Heart left ventricle (tissue), 16 donors: ENCODE measurements around the gene MED12. TPM values are rescaled to one million over a fixed set of nuclear protein-coding genes. Genes with fewer than 3 reads are reported as not detected.
A peak's percentile ranks its signal among the peaks of the same experiment; 100 is the strongest.

Experiments
- ATAC-seq, 4 donors: fragments of 200-7000 bp; cut with Tn5 transposase; one replicate each; pipeline ENCODE4 v1.9.1; 2020 to 2022; ENCODE audit warnings: moderate library complexity in 4 of 4, mild to moderate bottlenecking in 3 of 4, moderate number of reproducible peaks in 1 of 4
- DNase-seq, 5 donors: peaks; one replicate each; pipeline ENCODE4 v3.0.0-alpha.2; 2020
- H3K27ac ChIP-seq, 12 donors: fragments of 200-600 bp; sonication (generic) in 4 of 12; one replicate each; pipeline versions ENCODE4 v1.5.0 to v1.8.0; 2016 to 2022; ENCODE audit warnings: mild to moderate bottlenecking in 2 of 12
- H3K27me3 ChIP-seq, 9 donors: fragments of 200-600 bp; sonication (generic) in 2 of 9; one replicate each; pipeline versions ENCODE4 v1.5.1 to v1.8.0; 2016 to 2022; ENCODE audit warnings: mild to moderate bottlenecking in 3 of 9
- H3K36me3 ChIP-seq, 9 donors: fragments of 200-600 bp; sonication (generic) in 2 of 9; one replicate each; pipeline versions ENCODE4 v1.5.0 to v1.8.0; 2018 to 2022; ENCODE audit warnings: mild to moderate bottlenecking in 2 of 9
- H3K4me1 ChIP-seq, 12 donors: fragments of 200-600 bp; sonication (generic) in 4 of 12; one replicate each; pipeline versions ENCODE4 v1.5.0 to v1.8.0; 2016 to 2022; ENCODE audit warnings: mild to moderate bottlenecking in 3 of 12
- H3K4me3 ChIP-seq, 12 donors: fragments of 200-600 bp; sonication (generic) in 4 of 12; one replicate each; pipeline versions ENCODE4 v1.5.0 to v1.8.0; 2017 to 2022; ENCODE audit warnings: mild to moderate bottlenecking in 9 of 12, moderate library complexity in 4 of 12
- H3K9me3 ChIP-seq, 12 donors: fragments of 200-600 bp; sonication (generic) in 4 of 12; one replicate each; pipeline versions ENCODE4 v1.5.0 to v1.8.0; 2016 to 2022; ENCODE audit warnings: mild to moderate bottlenecking in 1 of 12
- POLR2A ChIP-seq, 2 donors: fragments of 450-650 bp; IDR thresholded peaks; one replicate each; pipeline ENCODE4 v1.6.1; 2017; ENCODE audit warnings: antibody characterized with exemption in 2 of 2, mild to moderate bottlenecking in 2 of 2, moderate library complexity in 2 of 2
- WGBS, 4 donors: extraction: QIAGEN DNeasy Blood & Tissue Kit in 2 of 4; methylation state at CpG; one replicate each; pipeline versions ENCODE4 v1.1.5 to v1.1.7; 2013 to 2018; 5-methylcytosine and 5-hydroxymethylcytosine counted together
- intact Hi-C, 10 donors: fragments of 100-400 bp; cut with DNase I; formaldehyde crosslinking; loops; one replicate each; pipeline versions ENCODE4 v1.11.1 to v1.14.2; 2022
- polyA plus RNA-seq, 2 donors: library from polyadenylated mRNA; stranded (reverse); fragments of 200-250 nt; gene quantifications; one replicate each; pipeline ENCODE4 v1.2.3, GENCODE V29; 2013
- total RNA-seq, 9 donors: library from RNA; depleted of rRNA in 2 of 9; stranded (reverse); fragments of >200 nt in 2 of 9; fragmentation: NEBNext Ultra II Directional in 3 of 9; extraction: Animal tissue kit (Norgen Biotek cat#: 25700) in 3 of 9; gene quantifications; one replicate each; pipeline versions ENCODE4 v1.1.0 to v1.2.4, GENCODE V29; 2016 to 2023
- TF ChIP-seq, protein P1 (sequence below), 12 donors: fragments of 200-600 bp; sonication (generic) in 4 of 12; IDR thresholded peaks; one replicate each; pipeline versions ENCODE4 v1.5.0 to v1.8.0; 2018 to 2022; ENCODE audit warnings: antibody characterized with exemption in 12 of 12, mild to moderate bottlenecking in 5 of 12
- donor health status: ischemic (EF 13 %, LVEDD 7.1; RV severe dilation, severe dysfunction).
- donor health status: healthy with polysubstance abuse.
- donor health status: DM: no; HTN: yes; CAD: no.
- donor health status: DM: no; HTN: no; CAD: no.
- donor health status: ischemic (EF 25% LVEDD 6.9; RV normal size, moderate dysfunction).
- donor health status: ischemic (EF 25% LVEDD 5.7; RV mildly dilated, moderate dysfunction).
- donor health status: healthy.
- donor health status: DM: yes; HTN: yes; CAD: no.
- donor health status: ischemic (EF 35%, LVEDD 5.7; RV mildly dilated, moderate dysfunction).
- donor health status: nonischemic (EF 11% LVEDD 7.7; RV severe dilation, severe dysfunction).
- donor health status: DM: yes; HTN: yes; CAD: no.
- donor health status: PGD.
- donor health status: ischemic (EF 29% LVEDD 5.4; RV normal size, mild dysfunction).
- donor health status: nonischemic (EF 23%, LVEDD 6.1; RV moderate dilation, normal function).

The MED12 gene
- total and polyA plus RNA-seq, 11 donors, result 6.2 to 37.4 (median 25.3) TPM

DNA sequence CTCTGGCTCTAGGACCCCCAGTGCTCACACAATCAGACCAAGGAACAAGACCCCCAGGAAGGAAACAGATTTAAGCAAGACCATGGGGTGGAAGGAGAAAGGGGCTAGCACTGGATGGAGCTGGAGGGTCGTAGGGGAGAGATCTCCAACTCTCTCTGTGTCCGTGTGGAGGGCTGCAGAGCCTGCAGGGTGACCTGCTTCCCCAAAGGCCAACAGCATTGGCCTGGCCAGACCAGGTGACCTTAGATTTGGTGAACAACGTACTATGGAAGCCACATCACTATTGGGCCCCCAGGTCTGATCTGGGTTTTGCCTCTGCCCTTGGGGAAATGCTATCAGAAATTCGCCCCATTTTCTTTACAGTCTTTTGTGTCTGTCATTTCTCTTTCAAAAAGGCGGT, 52.3 kb downstream of the MED12 start:
- peaks cover 0 to 6% (median 0%) of the 10 kb centered on the region in 9 donors for H3K27me3 ChIP-seq
- intact Hi-C loops, result loop anchor here in 8 of 10 donors (10.0 kb wide), 6 partner anchors 46 to 406 kb away; no protein-coding TSS in a partner anchor
- H3K27ac ChIP-seq, result no peak overlapping the region
- WGBS, 4 donors, result 64 to 86% (median 79%) methylated on average over 5 of the region's 5 CpGs
- H3K4me1 ChIP-seq, result no peaks in the 10 kb centered on the region
- DNase-seq, result no peak
- no peak for TF ChIP-seq POLR2A (IDR thresholded peaks at IDR 0.05)
- TF ChIP-seq, protein P1, sequence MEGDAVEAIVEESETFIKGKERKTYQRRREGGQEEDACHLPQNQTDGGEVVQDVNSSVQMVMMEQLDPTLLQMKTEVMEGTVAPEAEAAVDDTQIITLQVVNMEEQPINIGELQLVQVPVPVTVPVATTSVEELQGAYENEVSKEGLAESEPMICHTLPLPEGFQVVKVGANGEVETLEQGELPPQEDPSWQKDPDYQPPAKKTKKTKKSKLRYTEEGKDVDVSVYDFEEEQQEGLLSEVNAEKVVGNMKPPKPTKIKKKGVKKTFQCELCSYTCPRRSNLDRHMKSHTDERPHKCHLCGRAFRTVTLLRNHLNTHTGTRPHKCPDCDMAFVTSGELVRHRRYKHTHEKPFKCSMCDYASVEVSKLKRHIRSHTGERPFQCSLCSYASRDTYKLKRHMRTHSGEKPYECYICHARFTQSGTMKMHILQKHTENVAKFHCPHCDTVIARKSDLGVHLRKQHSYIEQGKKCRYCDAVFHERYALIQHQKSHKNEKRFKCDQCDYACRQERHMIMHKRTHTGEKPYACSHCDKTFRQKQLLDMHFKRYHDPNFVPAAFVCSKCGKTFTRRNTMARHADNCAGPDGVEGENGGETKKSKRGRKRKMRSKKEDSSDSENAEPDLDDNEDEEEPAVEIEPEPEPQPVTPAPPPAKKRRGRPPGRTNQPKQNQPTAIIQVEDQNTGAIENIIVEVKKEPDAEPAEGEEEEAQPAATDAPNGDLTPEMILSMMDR (IDR thresholded peaks at IDR 0.05), result no peak
- no peak overlapping the region for H3K4me3 ChIP-seq
- ATAC-seq, result no peak
- no peaks in the 10 kb centered on the region for H3K36me3 ChIP-seq
- no peaks in the 10 kb centered on the region for H3K9me3 ChIP-seq

DNA sequence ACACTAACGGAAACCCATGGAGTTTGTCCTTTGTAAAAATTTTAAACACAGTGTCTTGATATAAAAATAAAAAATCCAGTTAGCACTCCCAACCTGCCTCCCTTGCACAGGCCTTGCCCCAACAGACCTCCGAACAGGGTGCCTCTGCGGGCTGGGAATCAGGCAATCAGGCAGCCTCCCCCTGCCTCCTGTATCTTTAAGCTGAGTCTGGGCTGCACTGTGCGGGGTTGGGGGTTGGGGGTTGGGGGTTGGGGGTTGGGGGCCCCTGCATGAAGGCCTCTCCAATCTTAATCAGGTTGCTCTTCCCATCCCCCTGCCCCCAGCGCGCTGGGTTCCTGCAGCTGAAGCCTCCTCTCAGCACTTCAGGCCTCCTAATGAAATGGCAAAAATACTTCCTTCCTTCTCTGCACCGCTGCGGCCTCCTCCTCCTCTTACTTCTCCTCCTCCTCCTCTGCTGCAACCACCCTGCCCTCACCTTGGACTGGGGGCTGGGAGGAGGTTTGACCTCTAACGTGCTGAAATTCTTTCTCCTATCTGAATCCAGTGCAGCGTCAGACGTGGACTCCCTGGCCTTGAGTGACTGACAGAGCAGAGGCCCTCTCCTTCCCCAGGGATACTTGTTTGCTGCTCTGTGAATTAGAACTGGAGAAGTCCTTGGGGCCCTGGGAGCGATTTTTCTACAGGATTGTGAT, 52.9 kb downstream of the MED12 start:
- Histone ChIP-seq H3K27ac (no peak overlapping the region), H3K4me1 (no peaks in the 10 kb centered on the region), H3K36me3 (no peaks in the 10 kb centered on the region), H3K27me3 (peaks cover 0 to 6% (median 0%) of the 10 kb centered on the region in 9 donors), H3K4me3 (no peak overlapping the region), H3K9me3 (no peaks in the 10 kb centered on the region)
- peak in 2 of 4 donors; percentile 38 to 45 for ATAC-seq
- DNase-seq, result no peak
- intact Hi-C loops, result loop anchor here in 8 of 10 donors (10.0 kb wide), 6 partner anchors 46 to 406 kb away; no protein-coding TSS in a partner anchor
- 37 to 49% (median 44%) methylated on average over 11 to 12 of the region's 12 CpGs for WGBS, 4 donors
- TF ChIP-seq POLR2A (IDR thresholded peaks at IDR 0.05), result no peak

DNA sequence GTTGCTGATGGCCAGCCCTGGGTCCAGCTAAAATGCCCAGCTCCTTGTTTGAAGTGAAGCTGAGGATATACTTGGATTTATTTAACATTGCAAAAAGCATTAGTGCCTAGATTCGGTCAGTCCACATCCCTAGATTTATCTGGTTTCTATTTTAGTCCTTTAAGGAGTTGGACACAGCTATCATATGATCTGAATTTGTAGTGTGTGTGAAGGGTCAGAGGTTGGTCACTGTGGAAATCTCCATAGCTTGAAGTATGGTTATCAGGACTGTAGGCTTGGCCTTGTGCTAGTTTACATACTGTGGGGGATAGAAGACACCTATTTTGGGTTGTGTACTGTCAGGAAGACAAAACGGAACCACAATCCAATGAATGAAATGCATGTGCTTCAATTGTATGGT, 55.0 kb downstream of the MED12 start:
- DNase-seq (no peak), ATAC-seq (no peak)
- H3K4me3 ChIP-seq, result no peak overlapping the region
- intact Hi-C loops, result loop anchor here in 8 of 10 donors (10.0 kb wide), 6 partner anchors 49 to 409 kb away; no protein-coding TSS in a partner anchor
- H3K36me3 ChIP-seq, result no peaks in the 10 kb centered on the region
- no peak overlapping the region for H3K27ac ChIP-seq
- H3K9me3 ChIP-seq, result no peaks in the 10 kb centered on the region
- TF ChIP-seq, protein P1 (IDR thresholded peaks at IDR 0.05), result no peak
- no peak for TF ChIP-seq POLR2A (IDR thresholded peaks at IDR 0.05)
- WGBS, 4 donors, result 45 to 55% (median 49%) methylated on average over 2 of the region's 2 CpGs
- peaks cover 0 to 5% (median 0%) of the 10 kb centered on the region in 9 donors for H3K27me3 ChIP-seq
- H3K4me1 ChIP-seq, result no peaks in the 10 kb centered on the region

DNA sequence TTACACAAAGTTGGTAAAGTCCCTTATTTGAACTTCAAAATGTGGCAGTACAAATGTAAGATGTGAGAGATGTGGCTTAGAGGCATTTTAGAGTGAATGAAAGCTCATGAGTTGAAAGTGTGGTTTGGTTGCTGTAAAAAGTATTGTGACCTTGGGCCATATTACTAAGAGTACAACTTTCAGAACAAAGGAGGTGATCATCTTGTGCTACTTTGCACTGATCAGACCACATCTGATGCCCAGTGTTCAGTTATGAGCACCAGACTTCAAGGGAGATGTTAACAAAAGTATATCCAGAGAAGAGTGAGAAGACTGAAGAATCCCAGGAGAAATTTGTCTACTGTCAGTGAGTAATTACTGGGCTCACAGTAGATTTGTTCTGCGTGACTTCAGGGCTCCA, 56.4 kb downstream of the MED12 start:
- TF ChIP-seq, protein P1 (IDR thresholded peaks at IDR 0.05), result no peak
- no peak for TF ChIP-seq POLR2A (IDR thresholded peaks at IDR 0.05)
- 62 to 91% (median 84%) methylated on average over 1 of the region's 1 CpG for WGBS, 4 donors
- intact Hi-C loops, result loop anchor here (5.0 to 10.0 kb wide), 11 partner anchors 50 to 410 kb away; partner anchors contain the start of gene FOXO4 (in 2 of the 10)
- peaks cover 0 to 2% (median 0%) of the 10 kb centered on the region in 12 donors for H3K4me1 ChIP-seq
- no peak overlapping the region for H3K27ac ChIP-seq
- no peaks in the 10 kb centered on the region for H3K9me3 ChIP-seq
- no peak for ATAC-seq
- no peaks in the 10 kb centered on the region for H3K36me3 ChIP-seq
- no peak overlapping the region for H3K4me3 ChIP-seq
- peaks cover 0 to 8% (median 0%) of the 10 kb centered on the region in 9 donors for H3K27me3 ChIP-seq
- DNase-seq, result no peak
